Upper lobe of right lung (tissue), 1 donor: ENCODE data around the gene MSMP. TPM values are rescaled to one million over a fixed set of nuclear protein-coding genes. Genes with fewer than 3 reads are reported as not detected.

Experiments
- ATAC-seq: fragments of 200-7000 bp; cut with Tn5 transposase; one replicate; pipeline ENCODE4 v1.9.1; 2020; ENCODE audit warnings: mild to moderate bottlenecking, moderate library complexity
- DNase-seq: peaks from one replicate; pipeline ENCODE4 v3.0.0-alpha.2; 2020
- H3K27ac ChIP-seq: fragments of 200-600 bp; one replicate; pipeline ENCODE4 v1.8.0; 2022
- H3K27me3 ChIP-seq: fragments of 200-600 bp; one replicate; pipeline ENCODE4 v1.8.0; 2022; ENCODE audit warnings: mild to moderate bottlenecking
- H3K36me3 ChIP-seq: fragments of 200-600 bp; one replicate; pipeline ENCODE4 v1.8.0; 2022
- H3K4me1 ChIP-seq: fragments of 200-600 bp; one replicate; pipeline ENCODE4 v1.8.0; 2022
- H3K4me3 ChIP-seq: fragments of 200-600 bp; one replicate; pipeline ENCODE4 v1.8.0; 2022; ENCODE audit warnings: mild to moderate bottlenecking
- H3K9me3 ChIP-seq: fragments of 200-600 bp; one replicate; pipeline ENCODE4 v1.8.0; 2022
- intact Hi-C: fragments of 100-400 bp; cut with DNase I; formaldehyde crosslinking; loops from one replicate; pipeline ENCODE4 v1.11.0; 2022
- total RNA-seq: library from RNA; stranded (reverse); fragmentation: NEBNext Ultra II Directional; extraction: Animal tissue kit (Norgen Biotek cat#: 25700); gene quantifications from one replicate; pipeline ENCODE4 v1.2.1, GENCODE V29; 2021
- TF ChIP-seq, protein P1 (sequence below): fragments of 200-600 bp; IDR thresholded peaks from one replicate; pipeline ENCODE4 v1.8.0; 2022; ENCODE audit warnings: antibody characterized with exemption
- donor health status: DM: no; HTN: yes; CAD: no; lungs with severe emphysema.

Gene MSMP
- total RNA-seq, 1 donor from 2014 or later, result not detected

DNA sequence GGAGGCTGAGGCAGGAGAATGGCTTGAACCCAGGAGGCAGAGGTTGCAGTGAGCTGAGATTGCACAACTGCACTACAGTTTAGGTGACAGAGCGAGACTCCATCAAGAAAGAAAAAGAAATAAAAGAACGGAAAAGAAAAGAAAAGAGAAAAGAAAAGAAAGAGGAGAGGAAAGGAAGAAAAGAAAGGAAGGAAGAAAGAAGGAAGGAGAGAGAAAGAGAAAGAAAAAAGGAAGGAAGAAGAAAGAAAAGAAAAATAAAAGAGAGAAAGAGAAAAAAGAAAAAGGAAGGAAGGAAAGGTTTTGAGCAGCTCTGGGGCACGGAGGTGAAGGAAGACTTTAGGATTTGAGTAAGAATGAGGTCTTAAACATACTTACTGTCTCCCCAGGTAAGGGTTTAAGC, 40.5 kb downstream of the MSMP start:
- H3K27me3 ChIP-seq, result no peaks in the 10 kb centered on the region
- intact Hi-C loops, result no loop called here
- H3K27ac ChIP-seq, result no peak overlapping the region
- H3K4me1 ChIP-seq, result no peaks in the 10 kb centered on the region
- no peak overlapping the region for H3K4me3 ChIP-seq
- DNase-seq (no peak), ATAC-seq (no peak)
- TF ChIP-seq, protein P1, sequence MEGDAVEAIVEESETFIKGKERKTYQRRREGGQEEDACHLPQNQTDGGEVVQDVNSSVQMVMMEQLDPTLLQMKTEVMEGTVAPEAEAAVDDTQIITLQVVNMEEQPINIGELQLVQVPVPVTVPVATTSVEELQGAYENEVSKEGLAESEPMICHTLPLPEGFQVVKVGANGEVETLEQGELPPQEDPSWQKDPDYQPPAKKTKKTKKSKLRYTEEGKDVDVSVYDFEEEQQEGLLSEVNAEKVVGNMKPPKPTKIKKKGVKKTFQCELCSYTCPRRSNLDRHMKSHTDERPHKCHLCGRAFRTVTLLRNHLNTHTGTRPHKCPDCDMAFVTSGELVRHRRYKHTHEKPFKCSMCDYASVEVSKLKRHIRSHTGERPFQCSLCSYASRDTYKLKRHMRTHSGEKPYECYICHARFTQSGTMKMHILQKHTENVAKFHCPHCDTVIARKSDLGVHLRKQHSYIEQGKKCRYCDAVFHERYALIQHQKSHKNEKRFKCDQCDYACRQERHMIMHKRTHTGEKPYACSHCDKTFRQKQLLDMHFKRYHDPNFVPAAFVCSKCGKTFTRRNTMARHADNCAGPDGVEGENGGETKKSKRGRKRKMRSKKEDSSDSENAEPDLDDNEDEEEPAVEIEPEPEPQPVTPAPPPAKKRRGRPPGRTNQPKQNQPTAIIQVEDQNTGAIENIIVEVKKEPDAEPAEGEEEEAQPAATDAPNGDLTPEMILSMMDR, result no peak
- no peaks in the 10 kb centered on the region for H3K9me3 ChIP-seq
- peaks cover 100% of the 10 kb centered on the region for H3K36me3 ChIP-seq

DNA sequence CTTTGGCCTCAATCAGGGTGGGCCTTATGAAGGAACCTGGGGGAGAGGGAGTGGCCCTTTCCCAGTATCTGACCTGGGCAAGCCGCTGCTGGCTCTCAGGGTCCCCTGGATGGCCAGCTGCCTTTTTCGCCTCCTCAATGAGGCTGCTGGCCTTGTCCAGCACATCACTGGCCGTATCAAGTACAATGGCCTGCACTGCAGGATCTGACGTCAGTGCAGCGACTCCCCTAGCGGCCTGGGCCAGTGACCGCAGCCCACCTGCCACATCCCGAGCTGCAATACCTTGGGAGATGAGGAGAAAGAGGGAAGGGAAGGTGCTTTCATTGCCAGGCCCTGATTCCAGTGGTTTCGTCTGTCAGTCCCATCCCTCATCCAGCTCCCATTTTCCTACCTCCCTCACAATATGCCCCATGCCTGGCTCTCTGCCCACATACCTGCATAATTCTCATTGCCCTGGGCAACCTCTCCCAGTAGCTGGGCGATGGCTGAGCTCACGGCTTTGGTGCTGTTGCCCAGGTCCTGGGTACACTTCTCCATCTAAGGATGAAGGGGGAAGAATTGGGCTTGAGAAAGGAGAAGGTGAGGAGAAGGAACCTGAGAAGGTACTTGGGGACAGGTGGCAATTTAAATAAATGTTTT, 41.2 kb downstream of the MSMP start:
- intact Hi-C loops, result no loop called here
- Histone ChIP-seq H3K27me3 (no peaks in the 10 kb centered on the region), H3K27ac (no peak overlapping the region), H3K4me3 (no peak overlapping the region), H3K4me1 (no peaks in the 10 kb centered on the region), H3K36me3 (peaks cover 100% of the 10 kb centered on the region), H3K9me3 (no peaks in the 10 kb centered on the region)
- TF ChIP-seq, protein P1, result no peak
- DNase-seq (no peak), ATAC-seq (no peak)

DNA sequence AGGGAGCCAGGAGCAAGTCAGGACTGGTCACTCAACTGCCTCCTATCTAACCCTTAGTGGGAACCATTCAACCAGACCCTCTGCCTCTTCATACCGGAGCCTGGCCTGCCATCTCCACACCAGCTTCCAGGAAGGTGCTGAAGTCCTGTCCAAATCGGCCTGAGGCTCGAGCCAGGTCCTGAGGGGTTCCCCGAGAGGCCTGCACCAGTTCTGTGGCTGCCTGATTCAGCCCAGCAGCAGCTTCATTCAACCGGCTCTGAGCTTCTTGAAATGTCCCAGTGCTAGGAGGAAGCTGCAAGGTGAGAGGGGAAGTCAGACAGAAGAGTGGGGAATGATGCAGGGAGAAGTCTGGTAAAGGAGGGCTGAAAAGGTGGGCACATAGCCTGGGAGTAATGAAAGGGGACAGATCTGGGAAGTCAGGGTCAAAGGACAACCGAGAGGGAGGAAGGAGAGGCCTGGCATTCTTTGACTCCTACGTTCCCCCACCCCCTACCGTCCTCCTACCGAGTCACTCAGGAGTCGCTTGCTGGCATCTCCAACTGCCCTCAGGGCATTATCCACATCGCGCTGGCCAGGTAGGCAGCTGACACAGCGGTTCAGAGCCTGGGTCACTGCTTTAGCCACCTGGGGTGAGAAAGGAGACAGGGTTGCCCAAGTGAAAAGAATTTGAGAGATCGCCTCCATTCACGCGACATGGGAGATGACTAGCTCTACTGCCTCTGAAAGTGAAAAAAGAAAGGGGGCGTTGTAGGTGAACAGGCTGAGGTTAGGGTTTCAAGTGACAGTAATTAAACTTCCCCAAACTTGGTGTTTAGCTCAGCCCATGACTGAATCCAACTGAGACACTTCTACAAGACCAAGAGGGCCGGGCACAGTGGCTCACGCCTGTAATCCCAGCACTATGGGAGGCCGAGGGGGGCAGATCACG, 42.3 kb downstream of the MSMP start:
- ATAC-seq (no peak), DNase-seq (no peak)
- no peak overlapping the region for H3K27ac ChIP-seq
- H3K4me1 ChIP-seq, result no peaks in the 10 kb centered on the region
- H3K36me3 ChIP-seq, result peaks cover 100% of the 10 kb centered on the region
- no peak overlapping the region for H3K4me3 ChIP-seq
- no peaks in the 10 kb centered on the region for H3K27me3 ChIP-seq
- TF ChIP-seq, protein P1, result no peak
- intact Hi-C loops, result no loop called here
- no peaks in the 10 kb centered on the region for H3K9me3 ChIP-seq

DNA sequence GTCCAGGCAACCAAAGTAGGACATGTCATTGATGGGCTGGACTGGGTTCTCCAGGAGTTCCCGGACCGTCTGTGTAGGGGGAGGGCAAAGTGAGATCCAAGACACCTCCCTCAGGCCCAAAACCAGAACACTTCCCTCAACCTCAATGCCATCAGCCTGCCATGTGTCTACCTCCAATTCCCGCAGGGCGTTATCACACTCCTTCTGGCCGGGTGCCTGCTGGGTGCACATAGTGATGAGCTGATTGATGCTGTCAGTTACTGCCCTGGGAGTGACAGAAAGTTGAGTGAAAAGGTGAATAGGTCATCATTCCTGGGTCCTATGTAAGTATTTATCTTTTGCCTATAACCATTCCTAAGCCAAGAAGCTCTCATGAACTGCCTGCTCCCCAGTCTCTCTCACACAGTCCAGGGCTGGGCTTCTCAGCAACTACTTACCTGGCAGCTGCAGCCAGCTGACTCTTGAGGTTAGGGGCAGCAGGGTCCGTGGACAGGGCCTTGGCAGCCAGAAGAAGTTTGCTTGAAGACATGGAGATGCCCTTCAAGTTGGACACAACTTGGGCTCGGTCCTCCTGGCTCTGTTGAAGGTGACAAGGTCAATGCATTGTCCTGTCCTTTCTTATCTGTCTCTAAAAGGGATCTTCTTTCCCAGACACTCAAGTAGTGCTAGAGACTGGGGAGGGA, 43.1 kb downstream of the MSMP start:
- no peak overlapping the region for H3K27ac ChIP-seq

DNA sequence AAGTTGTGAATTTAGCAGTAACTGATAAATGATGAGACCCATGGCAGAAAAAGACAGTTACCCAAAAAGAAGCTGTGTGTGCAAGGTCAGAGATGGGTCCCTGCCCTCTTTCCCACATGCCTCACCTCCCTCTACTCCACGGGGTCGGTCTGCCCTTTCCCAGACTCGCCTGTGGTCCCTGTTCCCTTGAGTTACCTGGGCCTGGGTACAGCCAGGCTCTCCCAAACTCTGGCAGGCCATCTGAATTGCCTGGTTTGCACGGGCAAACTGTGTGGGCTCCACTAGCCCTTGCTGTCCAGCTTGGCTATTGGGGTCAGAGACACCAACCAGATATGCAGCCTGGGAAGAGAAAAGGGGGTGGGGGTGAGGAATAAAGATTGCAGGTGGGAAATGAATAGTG, 45.9 kb downstream of the MSMP start:
- no peaks in the 10 kb centered on the region for H3K27me3 ChIP-seq
- H3K9me3 ChIP-seq, result no peaks in the 10 kb centered on the region
- no peak overlapping the region for H3K4me3 ChIP-seq
- intact Hi-C loops, result no loop called here
- TF ChIP-seq, protein P1, result no peak
- DNase-seq (no peak), ATAC-seq (no peak)
- no peaks in the 10 kb centered on the region for H3K4me1 ChIP-seq
- H3K36me3 ChIP-seq, result peaks cover 100% of the 10 kb centered on the region
- H3K27ac ChIP-seq, result no peak overlapping the region

More for the DNA sequence above, 43.1 kb downstream of the MSMP start:
- DNase-seq (no peak), ATAC-seq (no peak)
- intact Hi-C loops, result no loop called here
- Histone ChIP-seq H3K36me3 (peaks cover 100% of the 10 kb centered on the region), H3K27me3 (no peaks in the 10 kb centered on the region), H3K4me1 (no peaks in the 10 kb centered on the region), H3K9me3 (no peaks in the 10 kb centered on the region), H3K4me3 (no peak overlapping the region)
- TF ChIP-seq, protein P1, result no peak
